T-helper 1 cell treated with Interleukin-12 subunit alpha and Interleukin-12 subunit beta and Interleukin-4 antibody, amounts not matched to agents 30 μg/mL and 1 μg/mL, for 36 hours (primary cell): Measurements from ENCODE around the gene SCFD2.
"Not testable (repeated sequence)": the region's sequence is repeated elsewhere in the genome, so short reads cannot be mapped to it uniquely, and the experiment has no call there.

ENCODE experiments used
- H3K27ac Mint-ChIP-seq: one replicate; pipeline ENCODE4 v1.8.0; 2021; ENCODE audit warnings: mild to moderate bottlenecking, mixed read lengths
- H3K27me3 Mint-ChIP-seq: one replicate; pipeline ENCODE4 v1.8.0; 2021; ENCODE audit warnings: low read depth, mixed read lengths
- H3K36me3 Mint-ChIP-seq: one replicate; pipeline ENCODE4 v1.8.0; 2021; ENCODE audit warnings: low read depth, mixed read lengths
- H3K4me1 Mint-ChIP-seq: one replicate; pipeline ENCODE4 v1.8.0; 2021; ENCODE audit warnings: low read depth, mixed read lengths
- H3K4me3 Mint-ChIP-seq: one replicate; pipeline ENCODE4 v1.8.0; 2021; ENCODE audit warnings: mild to moderate bottlenecking, moderate library complexity, mixed read lengths
- H3K9me3 Mint-ChIP-seq: one replicate; pipeline ENCODE4 v1.8.0; 2021; ENCODE audit warnings: mixed read lengths

Gene SCFD2

DNA sequence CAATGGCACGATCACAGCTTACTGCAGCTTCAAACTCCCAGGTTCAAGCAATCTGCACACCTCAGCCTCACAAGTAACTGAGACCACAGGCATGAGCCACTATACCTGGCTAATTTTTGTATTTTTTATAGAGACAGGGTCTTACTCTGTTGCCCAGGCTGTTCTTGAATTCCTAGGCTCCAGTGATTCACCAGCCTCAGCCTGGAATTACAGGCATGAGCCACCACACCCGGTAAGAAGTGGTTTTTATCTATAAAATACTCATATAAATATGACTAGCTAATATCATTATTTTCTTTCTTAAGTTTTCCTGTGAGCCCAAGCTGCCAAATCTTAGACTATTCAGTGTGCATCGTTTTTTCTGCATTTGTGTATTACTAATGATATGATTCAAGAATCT, 4.4 kb downstream of the SCFD2 start:
- Mint-ChIP-seq H3K4me1 (peaks cover 40% of the 10 kb centered on the region), H3K4me3 (no peak overlapping the region), H3K27me3 (no peaks in the 10 kb centered on the region)

DNA sequence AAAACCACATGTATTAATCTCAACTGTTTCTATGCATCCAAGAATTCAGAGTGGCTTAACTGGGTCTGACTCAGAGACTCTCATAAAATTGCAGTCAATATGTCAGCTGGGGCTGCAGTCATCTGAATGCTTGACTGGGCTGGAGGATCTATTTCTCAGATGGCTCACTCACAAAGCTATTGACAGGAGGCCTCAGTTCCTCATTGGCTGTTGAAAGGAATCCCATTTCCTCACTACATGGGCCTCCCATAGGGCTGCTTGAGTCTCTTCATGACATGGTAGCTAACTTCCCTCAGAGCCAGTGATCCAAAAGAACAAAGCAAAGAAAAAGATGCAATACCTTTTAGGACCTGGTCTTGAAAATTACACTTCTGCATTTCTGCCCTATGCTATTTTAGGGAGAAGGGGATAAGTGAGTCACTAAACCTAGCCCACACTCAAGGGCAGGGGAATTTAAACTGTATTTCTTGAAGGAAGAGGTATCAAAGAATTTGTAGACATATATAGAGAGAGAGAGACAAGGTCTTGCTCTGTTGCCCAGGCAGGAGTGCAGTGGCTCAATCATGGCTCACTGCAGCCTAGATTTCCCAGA, 9.8 kb downstream of the SCFD2 start:
- Mint-ChIP-seq H3K4me3 (no peak overlapping the region), H3K4me1 (peaks cover 16% of the 10 kb centered on the region), H3K27ac (no peak overlapping the region), H3K27me3 (no peaks in the 10 kb centered on the region), H3K36me3 (peaks cover 27% of the 10 kb centered on the region), H3K9me3 (peaks cover 8% of the 10 kb centered on the region)

More for the DNA sequence above, 4.4 kb downstream of the SCFD2 start:
- no peaks in the 10 kb centered on the region for H3K9me3 Mint-ChIP-seq
- no peak overlapping the region for H3K27ac Mint-ChIP-seq
- peaks cover 11% of the 10 kb centered on the region for H3K36me3 Mint-ChIP-seq

DNA sequence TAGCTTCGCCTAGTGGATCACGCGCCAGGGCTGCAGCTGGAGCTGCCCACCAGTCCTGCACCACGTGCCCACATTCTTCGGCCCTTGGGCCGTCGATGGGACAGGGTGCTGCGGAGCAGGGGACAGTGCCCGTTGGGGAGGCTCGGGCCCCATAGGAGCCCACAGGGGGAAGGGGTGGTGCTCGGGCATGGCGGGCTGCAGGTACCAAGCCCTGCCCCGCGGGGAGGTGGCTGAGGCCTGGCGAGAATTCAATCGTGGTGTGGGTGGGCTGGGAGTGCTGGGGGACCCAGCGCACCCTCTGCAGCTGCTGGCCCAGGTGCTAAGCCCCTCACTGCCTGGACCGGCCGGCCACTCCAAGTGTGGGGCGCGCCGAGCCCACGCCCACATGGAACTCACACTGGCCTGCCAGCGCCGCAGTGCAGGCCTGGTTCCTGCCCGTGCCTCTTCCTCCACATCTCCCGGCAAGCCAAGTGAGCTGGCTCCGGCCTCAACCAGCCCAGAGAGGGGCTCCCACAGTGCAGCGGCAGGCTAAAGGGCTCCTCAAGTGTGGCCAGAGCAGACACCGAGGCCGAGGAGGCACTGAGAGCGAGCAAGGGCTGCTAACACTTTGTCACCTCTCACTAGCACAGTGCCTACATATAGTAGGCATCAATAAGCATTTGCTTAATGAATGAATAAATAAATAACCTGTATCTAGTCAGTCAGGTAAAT, 11.7 kb downstream of the SCFD2 start:
- Mint-ChIP-seq H3K4me1 (peaks cover 7% of the 10 kb centered on the region), H3K36me3 (peaks cover 30% of the 10 kb centered on the region), H3K27ac (no peak overlapping the region), H3K9me3 (peaks cover 8% of the 10 kb centered on the region), H3K4me3 (no peak overlapping the region), H3K27me3 (no peaks in the 10 kb centered on the region)

DNA sequence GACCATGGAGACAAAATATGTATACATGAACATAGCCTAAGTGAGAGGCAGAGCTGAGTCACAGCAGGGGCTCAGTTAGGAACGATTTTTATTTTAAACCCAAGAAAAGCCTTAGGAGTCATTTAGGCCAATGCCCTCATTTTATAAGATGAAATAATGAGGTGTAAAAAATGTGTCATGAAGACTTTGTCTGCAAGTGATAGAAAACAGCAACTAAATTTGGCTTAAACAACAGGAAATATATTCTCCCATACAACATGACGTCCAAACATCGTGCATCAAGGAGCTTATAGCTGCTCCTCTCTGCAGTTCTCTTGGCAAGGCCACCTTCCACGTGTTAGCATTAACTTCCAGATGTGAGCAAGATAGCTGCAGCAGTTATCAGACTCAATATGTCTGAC, 16.8 kb downstream of the SCFD2 start:
- no peak overlapping the region for H3K27ac Mint-ChIP-seq
- H3K9me3 Mint-ChIP-seq, result peaks cover 9% of the 10 kb centered on the region
- H3K4me3 Mint-ChIP-seq, result no peak overlapping the region
- H3K36me3 Mint-ChIP-seq, result peaks cover 44% of the 10 kb centered on the region
- H3K27me3 Mint-ChIP-seq, result no peaks in the 10 kb centered on the region
- no peaks in the 10 kb centered on the region for H3K4me1 Mint-ChIP-seq

DNA sequence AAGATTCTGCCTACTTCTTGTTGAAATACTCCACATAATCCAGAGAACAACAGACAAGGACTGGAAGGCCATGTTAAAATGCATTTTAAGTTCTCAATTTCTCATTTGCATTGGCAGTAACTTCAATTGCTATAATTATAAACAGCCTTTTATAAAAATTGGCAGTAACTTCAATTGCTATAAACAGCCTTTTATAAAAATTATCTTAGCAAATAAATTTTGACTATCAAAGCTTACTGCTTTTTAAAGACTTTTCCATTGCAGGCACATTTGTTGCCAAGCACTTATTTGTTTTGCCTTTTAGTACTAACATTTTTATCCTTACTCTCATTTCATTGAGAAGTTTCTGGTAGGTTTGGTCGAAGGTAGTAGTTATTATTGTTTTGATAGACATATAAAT, 17.8 kb downstream of the SCFD2 start:
- peaks cover 44% of the 10 kb centered on the region for H3K36me3 Mint-ChIP-seq
- no peaks in the 10 kb centered on the region for H3K4me1 Mint-ChIP-seq
- no peak overlapping the region for H3K27ac Mint-ChIP-seq
- no peak overlapping the region for H3K4me3 Mint-ChIP-seq
- H3K27me3 Mint-ChIP-seq, result no peaks in the 10 kb centered on the region
- peaks cover 12% of the 10 kb centered on the region for H3K9me3 Mint-ChIP-seq

DNA sequence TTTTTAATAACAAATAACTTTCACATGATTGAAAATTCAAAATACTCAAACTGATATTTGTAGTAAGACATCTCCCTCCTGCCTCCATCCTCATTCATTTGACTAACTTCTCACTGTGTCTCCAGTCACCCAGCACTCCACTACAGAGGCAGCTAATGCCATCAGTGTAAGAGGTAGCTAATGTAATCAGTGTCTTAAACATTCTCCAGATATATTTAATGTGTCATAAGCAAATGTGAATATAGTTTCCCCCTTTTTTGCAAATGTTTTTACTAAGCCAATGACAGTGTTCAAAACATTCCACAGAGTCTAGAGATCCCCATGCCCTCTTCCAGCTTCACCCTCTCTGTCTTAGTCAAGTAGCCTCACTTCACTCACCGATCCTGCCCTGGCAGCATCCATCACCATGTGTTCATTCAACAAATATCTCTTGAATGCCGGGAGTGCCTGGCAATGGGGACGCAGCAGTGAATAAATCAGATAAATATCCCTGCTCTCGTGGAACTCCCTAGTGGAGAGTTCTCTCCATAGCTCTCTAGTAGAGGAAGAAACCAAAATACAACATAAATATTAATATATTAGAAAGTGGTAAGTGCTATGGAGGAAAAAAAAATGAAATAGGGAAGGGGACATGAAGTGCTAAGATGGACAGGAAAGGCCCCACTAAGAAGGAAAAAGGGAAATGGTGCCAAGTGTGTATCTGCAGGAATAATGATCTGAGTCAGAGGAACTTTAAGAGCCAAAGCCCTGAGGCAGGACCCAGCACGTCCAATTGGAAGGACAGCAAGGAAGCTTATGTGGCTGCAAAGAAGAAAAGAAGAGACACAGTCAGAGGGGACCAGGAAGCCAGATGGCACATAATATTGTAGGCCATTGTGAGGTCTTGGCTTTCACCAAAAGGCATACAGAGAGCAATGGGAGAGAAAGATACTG, 18.7 kb downstream of the SCFD2 start:
- Mint-ChIP-seq H3K36me3 (peaks cover 41% of the 10 kb centered on the region), H3K4me3 (no peak overlapping the region), H3K27ac (no peak overlapping the region), H3K27me3 (no peaks in the 10 kb centered on the region), H3K9me3 (peaks cover 18% of the 10 kb centered on the region), H3K4me1 (no peaks in the 10 kb centered on the region)

DNA sequence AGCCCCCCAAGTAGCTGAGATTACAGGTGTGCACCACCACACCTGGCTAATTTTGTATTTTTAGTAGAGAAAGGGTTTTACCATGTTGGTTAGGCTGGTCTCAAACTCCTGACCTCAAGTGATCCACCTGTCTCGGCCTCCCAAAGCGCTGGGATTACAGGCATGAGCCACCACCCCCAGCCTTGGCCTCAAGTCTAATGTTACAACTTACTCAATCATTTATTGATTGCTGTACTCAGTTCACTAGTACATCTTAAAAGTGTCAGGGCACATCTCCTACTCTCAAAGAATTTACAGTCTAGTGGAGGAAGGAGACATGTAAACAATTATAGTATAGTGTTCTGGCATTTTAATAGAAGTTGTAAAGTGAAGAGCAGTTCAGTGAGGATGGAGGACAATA, 19.5 kb downstream of the SCFD2 start:
- not testable (repeated sequence) for H3K27me3 Mint-ChIP-seq, H3K27ac Mint-ChIP-seq, H3K4me3 Mint-ChIP-seq, H3K4me1 Mint-ChIP-seq
- Mint-ChIP-seq H3K36me3 (peaks cover 39% of the 10 kb centered on the region), H3K9me3 (peaks cover 21% of the 10 kb centered on the region)

DNA sequence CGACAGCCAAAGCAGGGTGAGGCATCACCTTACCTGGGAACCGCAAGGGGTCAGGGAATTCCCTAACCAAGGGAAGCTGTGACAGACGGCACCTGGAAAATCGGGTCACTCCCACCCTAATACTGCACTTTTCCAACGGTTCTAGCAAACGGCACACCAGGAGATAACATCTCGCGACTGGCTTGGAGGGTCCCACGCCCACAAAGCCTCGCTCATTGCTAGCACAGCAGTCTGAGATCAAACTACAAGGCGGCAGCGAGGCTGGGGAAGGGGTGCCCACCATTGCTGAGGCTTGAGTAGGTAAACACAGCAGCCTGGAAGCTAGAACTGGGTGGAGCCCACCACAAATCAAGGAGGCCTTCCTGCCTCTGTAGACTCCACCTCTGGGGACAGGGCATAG, 25.7 kb downstream of the SCFD2 start:
- H3K4me1 Mint-ChIP-seq, result not testable (repeated sequence)

DNA sequence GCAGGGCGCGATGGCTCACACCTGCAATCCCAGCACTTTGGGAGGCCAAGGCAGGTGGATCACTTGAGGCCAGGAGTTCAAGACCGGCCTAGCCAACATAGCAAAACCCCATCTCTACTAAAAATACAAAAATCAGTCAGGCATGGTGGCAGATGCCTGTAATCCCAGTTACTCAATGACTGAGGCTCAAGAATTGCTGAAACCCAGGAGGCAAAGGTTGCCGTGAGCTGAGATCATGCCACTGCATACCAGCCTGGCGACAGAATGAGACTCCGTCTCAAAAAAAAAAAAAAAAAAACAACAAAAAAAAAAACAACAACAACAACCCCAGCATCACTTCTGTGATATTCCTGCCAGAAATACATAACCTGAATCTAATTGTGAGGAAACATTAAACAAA, 30.9 kb downstream of the SCFD2 start:
- not testable (repeated sequence) for H3K4me3 Mint-ChIP-seq, H3K4me1 Mint-ChIP-seq, H3K27ac Mint-ChIP-seq, H3K9me3 Mint-ChIP-seq, H3K27me3 Mint-ChIP-seq, H3K36me3 Mint-ChIP-seq

More for the DNA sequence above, 25.7 kb downstream of the SCFD2 start:
- H3K9me3 Mint-ChIP-seq, result peaks cover 15% of the 10 kb centered on the region
- not testable (repeated sequence) for H3K27ac Mint-ChIP-seq, H3K27me3 Mint-ChIP-seq, H3K4me3 Mint-ChIP-seq
- H3K36me3 Mint-ChIP-seq, result peaks cover 16% of the 10 kb centered on the region

DNA sequence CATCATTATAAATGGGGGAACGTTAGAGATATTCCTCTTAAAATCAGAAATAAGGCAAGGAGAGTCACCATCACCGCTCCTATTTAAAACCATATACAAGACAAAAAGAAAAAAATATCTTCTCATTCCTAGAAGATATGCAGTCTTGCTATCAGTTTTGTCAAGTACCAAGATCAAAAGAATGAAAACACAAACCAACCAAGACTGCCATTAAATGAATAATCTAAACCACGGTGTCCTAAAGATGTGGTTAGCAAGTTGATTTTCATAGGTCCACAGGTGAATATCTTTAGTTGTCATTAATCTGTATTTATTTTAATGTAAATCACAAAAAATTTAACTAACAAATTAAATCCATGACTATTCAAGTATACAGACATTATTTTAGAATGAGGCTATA, 39.3 kb downstream of the SCFD2 start:
- Mint-ChIP-seq H3K27ac (no peak overlapping the region), H3K4me1 (peaks cover 3% of the 10 kb centered on the region)

DNA sequence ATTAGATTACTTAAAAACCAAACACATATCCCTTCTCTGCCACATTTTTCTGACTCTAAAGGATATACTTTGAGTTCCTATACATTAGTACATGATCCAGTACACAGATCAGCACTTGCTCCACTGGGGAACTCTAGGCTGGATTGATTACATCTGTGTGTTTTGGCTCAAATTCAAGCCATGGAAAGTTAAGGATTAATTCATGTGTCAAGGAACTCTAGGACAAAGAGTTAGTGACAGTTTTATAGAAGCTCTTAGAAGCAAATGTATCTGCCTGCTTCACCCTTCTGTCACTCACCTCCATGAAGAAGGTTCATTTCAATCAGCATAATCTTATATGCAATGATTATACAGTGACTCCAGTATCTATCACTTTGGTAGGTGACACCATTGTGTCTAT, 43.2 kb downstream of the SCFD2 start:
- Mint-ChIP-seq H3K36me3 (no peaks in the 10 kb centered on the region), H3K4me1 (peaks cover 3% of the 10 kb centered on the region), H3K27me3 (no peaks in the 10 kb centered on the region), H3K4me3 (no peak overlapping the region), H3K27ac (no peak overlapping the region), H3K9me3 (no peaks in the 10 kb centered on the region)

More for the DNA sequence above, 39.3 kb downstream of the SCFD2 start:
- Mint-ChIP-seq H3K9me3 (no peaks in the 10 kb centered on the region), H3K36me3 (peaks cover 3% of the 10 kb centered on the region), H3K27me3 (no peaks in the 10 kb centered on the region), H3K4me3 (no peak overlapping the region)

DNA sequence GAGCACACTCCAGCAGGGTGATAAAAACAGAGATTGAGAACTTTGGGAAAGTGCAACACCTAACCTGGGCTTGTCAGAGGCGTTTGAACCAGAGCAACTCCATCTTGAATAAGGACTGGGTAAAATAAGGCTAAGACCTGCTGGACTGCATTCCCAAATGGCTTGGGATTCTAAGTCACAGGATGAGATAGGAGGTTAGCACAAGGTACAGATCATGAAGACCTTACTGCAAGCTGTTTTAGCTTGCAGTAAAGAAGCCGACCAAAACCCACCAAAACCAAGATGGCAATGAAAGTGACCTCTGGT, 43.9 kb downstream of the SCFD2 start:
- no peak overlapping the region for H3K27ac Mint-ChIP-seq
- no peak overlapping the region for H3K4me3 Mint-ChIP-seq
- peaks cover under 1% of the 10 kb centered on the region for H3K4me1 Mint-ChIP-seq
- H3K9me3 Mint-ChIP-seq, result no peaks in the 10 kb centered on the region
- H3K27me3 Mint-ChIP-seq, result no peaks in the 10 kb centered on the region
- no peaks in the 10 kb centered on the region for H3K36me3 Mint-ChIP-seq

DNA sequence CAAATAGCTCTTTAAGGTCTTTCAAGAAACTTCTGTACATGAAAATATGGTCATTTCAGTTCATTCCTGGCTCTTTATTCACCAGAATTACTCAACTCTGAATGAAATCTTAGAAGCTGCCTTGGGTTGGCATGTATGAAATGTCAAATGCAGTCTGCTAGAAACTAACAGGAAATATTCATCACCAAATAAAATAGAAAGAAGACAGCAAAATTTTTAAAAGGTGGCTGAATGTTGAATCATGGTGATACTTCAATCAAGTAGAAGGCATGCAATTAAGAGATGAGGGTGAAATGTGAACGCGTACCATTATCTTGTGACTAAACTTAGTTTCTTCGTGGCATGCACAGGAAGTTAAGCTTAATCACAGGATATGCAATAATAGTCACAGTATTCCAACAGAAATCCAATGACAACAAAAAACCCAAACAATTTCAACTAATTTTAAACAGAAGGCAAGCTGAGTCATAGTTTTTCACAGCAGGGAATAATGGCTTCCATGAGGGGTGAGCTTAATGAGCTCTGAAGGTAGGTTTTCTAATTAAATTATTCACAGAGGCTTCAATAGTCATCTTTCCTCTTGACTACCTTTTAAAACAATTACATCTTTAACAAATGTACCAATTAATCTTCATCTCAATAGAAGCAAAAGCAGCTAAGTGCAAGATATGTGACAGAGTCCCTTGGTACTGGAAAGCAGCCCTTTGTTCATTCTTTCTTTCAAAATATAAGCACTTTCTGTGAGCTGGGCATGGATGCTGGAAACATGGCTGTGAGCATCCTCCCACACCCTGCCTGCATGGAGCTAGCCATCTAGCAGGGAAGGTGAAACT, 44.5 kb downstream of the SCFD2 start:
- Mint-ChIP-seq H3K27me3 (no peaks in the 10 kb centered on the region), H3K4me3 (no peak overlapping the region), H3K4me1 (no peaks in the 10 kb centered on the region), H3K27ac (no peak overlapping the region), H3K9me3 (no peaks in the 10 kb centered on the region), H3K36me3 (no peaks in the 10 kb centered on the region)

DNA sequence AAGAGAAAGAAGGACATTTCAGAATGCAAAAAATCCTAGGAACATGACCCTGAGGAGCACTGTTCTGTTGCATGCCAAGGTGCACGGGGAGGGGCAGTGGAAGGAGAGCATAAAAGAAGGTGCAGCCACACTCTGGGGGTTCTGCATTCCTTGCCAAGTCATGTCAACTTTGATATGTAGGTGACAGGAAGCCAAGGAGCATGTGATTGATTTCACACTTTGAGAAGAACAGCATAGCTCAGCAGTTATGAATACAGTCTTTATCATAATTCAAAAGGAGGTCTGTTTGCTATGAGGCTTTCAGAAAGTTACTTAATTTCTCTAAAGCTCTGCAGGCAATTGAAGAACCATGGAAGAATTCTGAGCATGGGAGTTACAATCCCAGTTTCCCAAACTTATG, 50.6 kb downstream of the SCFD2 start:
- H3K4me3 Mint-ChIP-seq, result no peak overlapping the region
- no peaks in the 10 kb centered on the region for H3K27me3 Mint-ChIP-seq
- no peaks in the 10 kb centered on the region for H3K9me3 Mint-ChIP-seq
- H3K4me1 Mint-ChIP-seq, result peaks cover 7% of the 10 kb centered on the region
- H3K27ac Mint-ChIP-seq, result no peak overlapping the region
- peaks cover 5% of the 10 kb centered on the region for H3K36me3 Mint-ChIP-seq
